Measurements from ENCODE around the gene CHURC1.

CHURC1 gene

GRCh38 chr14:64971943-64972791 is 57.9 kb downstream of the CHURC1 start, which contains the start of gene RAB15:
TSS of gene RAB15 (minus strand) at chr14:64972336. CDS start at chr14:64972076, 260 bp downstream.
- no peak for DNase-seq (ENCODE audit: low read depth)
- in situ Hi-C loops (cut with HindIII; ENCODE audit: low sequenced_read_pairs): no loop called here
- H3K4me3 ChIP-seq (ENCODE audit: low read depth, low read length): peak within 1 kb of the TSS; percentile 71
- no peak for TF ChIP-seq CTCF (IDR thresholded peaks at IDR 0.05; ENCODE audit: low read depth, low read length, missing control alignments)

GRCh38 chr14:64973026-64973442 is 58.8 kb downstream of the CHURC1 start:
- TF ChIP-seq CTCF (IDR thresholded peaks at IDR 0.05; ENCODE audit: low read depth, low read length, missing control alignments): no peak
- in situ Hi-C loops (cut with HindIII; ENCODE audit: low sequenced_read_pairs): no loop called here
- peak overlapping the region; percentile 71 for H3K4me3 ChIP-seq (ENCODE audit: low read depth, low read length)
- no peak for DNase-seq (ENCODE audit: low read depth)

- no peak for TF ChIP-seq CTCF (IDR thresholded peaks at IDR 0.05; ENCODE audit: low read depth, low read length, missing control alignments)
- H3K4me3 ChIP-seq (ENCODE audit: low read depth, low read length): no peak overlapping the region
- DNase-seq (ENCODE audit: low read depth): no peak
- in situ Hi-C loops (cut with HindIII; ENCODE audit: low sequenced_read_pairs): no loop called here
These were observed 59.6 kb downstream of the CHURC1 start for GRCh38 chr14:64973826-64974225.

GRCh38 chr14:64974563-64974962 is 60.3 kb downstream of the CHURC1 start:
- in situ Hi-C loops (cut with HindIII; ENCODE audit: low sequenced_read_pairs): no loop called here
- no peak overlapping the region for H3K4me3 ChIP-seq (ENCODE audit: low read depth, low read length)

GRCh38 chr14:64979336-64980074 is 65.2 kb downstream of the CHURC1 start:
- peak; percentile 19 for DNase-seq (ENCODE audit: low read depth)
- no peak overlapping the region for H3K4me3 ChIP-seq (ENCODE audit: low read depth, low read length)
- no peak for TF ChIP-seq CTCF (IDR thresholded peaks at IDR 0.05; ENCODE audit: low read depth, low read length, missing control alignments)
- in situ Hi-C loops (cut with HindIII; ENCODE audit: low sequenced_read_pairs): no loop called here

More at GRCh38 chr14:64974563-64974962, 60.3 kb downstream of the CHURC1 start:
- TF ChIP-seq CTCF (IDR thresholded peaks at IDR 0.05; ENCODE audit: low read depth, low read length, missing control alignments): no peak
- no peak for DNase-seq (ENCODE audit: low read depth)

- DNase-seq (ENCODE audit: low read depth): peak; percentile 38
- in situ Hi-C loops (cut with HindIII; ENCODE audit: low sequenced_read_pairs): no loop called here
- peak; percentile 63 for TF ChIP-seq CTCF (IDR thresholded peaks at IDR 0.05; ENCODE audit: low read depth, low read length, missing control alignments)
- H3K4me3 ChIP-seq (ENCODE audit: low read depth, low read length): peak overlapping the region; percentile 9
These were observed 69.4 kb downstream of the CHURC1 start for GRCh38 chr14:64983439-64984310.

Data from astrocyte of the cerebellum (primary cell).